Fibroblast of lung (primary cell): ENCODE data around the gene KRTAP4-2. TPM values are rescaled to one million over a fixed set of nuclear protein-coding genes. Genes with fewer than 3 reads are reported as not detected.
"Not testable (repeated sequence)": the region's sequence is repeated elsewhere in the genome, so short reads cannot be mapped to it uniquely, and the experiment has no call there.

ENCODE experiments used
- DNase-seq, 2 donors: peaks; one replicate each; pipeline versions ENCODE4 v3.0.0 to v3.0.0-alpha.2; 2010; ENCODE audit warnings: low read depth in 2 of 2
- H2AFZ ChIP-seq: 2 replicates; pipeline ENCODE4 v1.5.1; 2012; ENCODE audit warnings: low read length, control low read depth, inconsistent platforms
- H3K27ac ChIP-seq: 2 replicates; pipeline ENCODE4 v1.5.1; 2011; ENCODE audit warnings: low read length, control low read depth; ENCODE audit not compliant: insufficient read depth
- H3K27me3 ChIP-seq: 2 replicates; pipeline ENCODE4 v1.5.1; 2011; ENCODE audit warnings: mild to moderate bottlenecking, low read length; ENCODE audit not compliant: control insufficient read depth, insufficient read depth
- H3K36me3 ChIP-seq: 2 replicates; pipeline ENCODE4 v1.5.1; 2011; ENCODE audit warnings: low read length; ENCODE audit not compliant: control insufficient read depth, insufficient read depth
- H3K4me1 ChIP-seq: 2 replicates; pipeline ENCODE4 v1.5.1; 2011; ENCODE audit warnings: low read length; ENCODE audit not compliant: control insufficient read depth, insufficient read depth; ENCODE audit errors: extremely low read depth
- H3K4me2 ChIP-seq: 2 replicates; pipeline ENCODE4 v1.5.1; 2011; ENCODE audit warnings: low read length, control low read depth; ENCODE audit not compliant: insufficient read depth; ENCODE audit errors: extremely low read depth
- H3K4me3 ChIP-seq, 4 experiments: fragments of 200-600 bp in 1 of 4; sonication (generic) in 1 of 4; replicated peaks in 1 of 4; 2 replicates each; pipeline ENCODE4 v1.5.1; 2011 to 2016; ENCODE audit warnings: low read length in 4 of 4, low read depth in 3 of 4, mild to moderate bottlenecking in 3 of 4, control low read depth in 2 of 4, inconsistent platforms in 1 of 4, mixed read lengths in 1 of 4; ENCODE audit not compliant: insufficient read depth in 1 of 4; ENCODE audit errors: control extremely low read depth in 1 of 4
- H3K79me2 ChIP-seq: 2 replicates; pipeline ENCODE4 v1.5.1; 2012; ENCODE audit warnings: mild to moderate bottlenecking, low read length, inconsistent platforms; ENCODE audit not compliant: control insufficient read depth, insufficient read depth
- H3K9ac ChIP-seq: 2 replicates; pipeline ENCODE4 v1.5.1; 2011; ENCODE audit warnings: mild to moderate bottlenecking, low read length, control low read depth; ENCODE audit not compliant: insufficient read depth
- H3K9me3 ChIP-seq: 2 replicates; pipeline ENCODE4 v1.5.1; 2012; ENCODE audit warnings: low read depth, low read length; ENCODE audit not compliant: control insufficient read depth, insufficient read depth
- H4K20me1 ChIP-seq: 2 replicates; pipeline ENCODE4 v1.5.1; 2011; ENCODE audit warnings: low read length; ENCODE audit not compliant: control insufficient read depth, insufficient read depth; ENCODE audit errors: extremely low read depth
- EZH2 ChIP-seq: IDR thresholded peaks from 2 replicates; pipeline ENCODE4 v1.5.1; 2012; ENCODE audit warnings: low read length, control low read depth, mild to moderate bottlenecking; ENCODE audit errors: missing control alignments
- polyA plus RNA-seq, 2 donors: library from polyadenylated mRNA; depleted of rRNA in 1 of 2; stranded (reverse) in 1 of 2; unstranded in 1 of 2; fragments of >200 nt; gene quantifications; 2 replicates each; pipeline ENCODE4 v1.2.1, GENCODE V29; 2011 to 2012; ENCODE audit warnings: missing spikeins in 1 of 2
- total RNA-seq: library from RNA; depleted of rRNA; stranded (reverse); fragments of >200 nt; gene quantifications from 2 replicates; pipeline ENCODE4 v1.2.1, GENCODE V29; 2014
- TF ChIP-seq, protein P1 (sequence below), 2 donors: IDR thresholded peaks in 1 of 2; conservative IDR thresholded peaks in 1 of 2; 1 replicate in 1 of 2; 2 replicates in 1 of 2; pipeline ENCODE4 v1.5.1; 2011 to 2012; ENCODE audit warnings: low read length in 2 of 2, control low read depth in 1 of 2, inconsistent platforms in 1 of 2, low read depth in 1 of 2, mild to moderate bottlenecking in 1 of 2

The KRTAP4-2 gene
- total and polyA plus RNA-seq, 2 donors (not counting 1 experiment from before 2014, with no cell fraction given) = not detected

DNA sequence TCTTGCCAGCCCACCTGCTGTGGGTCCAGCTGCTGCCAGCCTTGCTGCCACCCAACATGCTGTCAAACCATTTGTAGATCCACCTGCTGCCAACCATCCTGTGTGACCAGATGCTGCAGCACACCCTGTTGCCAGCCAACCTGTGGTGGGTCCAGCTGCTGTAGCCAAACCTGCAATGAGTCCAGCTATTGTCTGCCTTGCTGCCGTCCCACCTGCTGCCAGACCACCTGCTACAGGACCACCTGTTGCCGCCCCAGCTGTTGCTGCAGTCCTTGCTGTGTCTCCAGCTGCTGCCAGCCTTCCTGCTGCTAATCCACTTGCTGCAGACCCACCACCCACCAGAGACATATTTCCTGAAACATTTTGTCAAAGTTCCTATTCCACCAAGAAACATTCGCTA is 12.3 kb upstream of the KRTAP4-2 start:
- H3K9me3 ChIP-seq = no peaks in the 10 kb centered on the region
- no peak overlapping the region for H3K27ac ChIP-seq
- no peaks in the 10 kb centered on the region for H4K20me1 ChIP-seq
- H2AFZ ChIP-seq = no peak overlapping the region
- H3K4me1 ChIP-seq = no peaks in the 10 kb centered on the region
- no peak overlapping the region for H3K4me3 ChIP-seq
- H3K36me3 ChIP-seq = no peaks in the 10 kb centered on the region
- H3K9ac ChIP-seq = no peak overlapping the region
- no peaks in the 10 kb centered on the region for H3K79me2 ChIP-seq
- H3K4me2 ChIP-seq = no peak overlapping the region
- TF ChIP-seq, protein P1, sequence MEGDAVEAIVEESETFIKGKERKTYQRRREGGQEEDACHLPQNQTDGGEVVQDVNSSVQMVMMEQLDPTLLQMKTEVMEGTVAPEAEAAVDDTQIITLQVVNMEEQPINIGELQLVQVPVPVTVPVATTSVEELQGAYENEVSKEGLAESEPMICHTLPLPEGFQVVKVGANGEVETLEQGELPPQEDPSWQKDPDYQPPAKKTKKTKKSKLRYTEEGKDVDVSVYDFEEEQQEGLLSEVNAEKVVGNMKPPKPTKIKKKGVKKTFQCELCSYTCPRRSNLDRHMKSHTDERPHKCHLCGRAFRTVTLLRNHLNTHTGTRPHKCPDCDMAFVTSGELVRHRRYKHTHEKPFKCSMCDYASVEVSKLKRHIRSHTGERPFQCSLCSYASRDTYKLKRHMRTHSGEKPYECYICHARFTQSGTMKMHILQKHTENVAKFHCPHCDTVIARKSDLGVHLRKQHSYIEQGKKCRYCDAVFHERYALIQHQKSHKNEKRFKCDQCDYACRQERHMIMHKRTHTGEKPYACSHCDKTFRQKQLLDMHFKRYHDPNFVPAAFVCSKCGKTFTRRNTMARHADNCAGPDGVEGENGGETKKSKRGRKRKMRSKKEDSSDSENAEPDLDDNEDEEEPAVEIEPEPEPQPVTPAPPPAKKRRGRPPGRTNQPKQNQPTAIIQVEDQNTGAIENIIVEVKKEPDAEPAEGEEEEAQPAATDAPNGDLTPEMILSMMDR (conservative IDR thresholded peaks at IDR 0.05 in 1 of 2, IDR thresholded peaks at IDR 0.05 in 1 of 2; ENCODE audit: low read depth in 1 of 2, low read length in 2 of 2) = no peak
- no peak for TF ChIP-seq EZH2
- DNase-seq = no peak
- peaks cover 6% of the 10 kb centered on the region for H3K27me3 ChIP-seq

DNA sequence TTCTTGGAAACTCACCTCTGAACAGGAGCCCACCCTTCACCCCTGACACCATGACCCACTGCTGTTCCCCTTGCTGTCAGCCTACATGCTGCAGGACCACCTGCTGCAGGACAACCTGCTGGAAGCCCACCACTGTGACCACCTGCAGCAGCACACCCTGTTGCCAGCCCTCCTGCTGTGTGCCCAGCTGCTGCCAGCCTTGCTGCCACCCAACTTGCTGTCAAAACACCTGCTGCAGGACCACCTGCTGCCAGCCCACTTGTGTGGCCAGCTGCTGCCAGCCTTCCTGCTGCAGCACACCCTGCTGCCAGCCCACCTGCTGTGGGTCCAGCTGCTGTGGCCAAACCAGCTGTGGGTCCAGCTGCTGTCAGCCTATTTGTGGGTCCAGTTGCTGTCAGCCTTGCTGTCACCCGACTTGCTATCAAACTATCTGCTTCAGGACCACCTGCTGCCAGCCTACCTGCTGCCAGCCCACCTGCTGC is 11.9 kb upstream of the KRTAP4-2 start, which contains the start of gene KRTAP9-1:
Gene KRTAP9-1, plus strand, starts transcription at position 51 of the 482 bp plus-strand sequence. Its CDS starts 0 bp downstream, at position 51.
- H3K9me3 ChIP-seq = not testable (repeated sequence)

DNA sequence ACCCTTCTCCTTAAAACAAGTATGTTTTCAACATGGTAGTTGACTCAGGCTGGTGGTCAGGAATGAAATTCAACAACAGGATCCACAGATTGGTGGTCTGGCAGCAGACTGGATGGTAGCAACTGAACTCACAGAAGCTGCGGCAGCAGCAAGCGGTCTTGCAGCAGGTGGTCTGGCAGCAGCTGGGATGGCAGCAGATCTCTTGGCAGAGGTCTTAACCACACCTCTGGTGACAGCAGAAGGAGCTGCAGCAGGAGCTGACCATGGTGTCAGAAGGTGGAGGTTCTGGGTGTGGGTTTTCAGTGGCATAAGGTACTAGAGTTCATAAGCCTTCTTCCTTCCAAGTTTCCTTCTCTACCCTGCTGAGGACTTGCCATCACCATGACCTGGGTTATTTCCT is 8.9 kb upstream of the KRTAP4-2 start:
- no peak for TF ChIP-seq EZH2
- TF ChIP-seq, protein P1 (conservative IDR thresholded peaks at IDR 0.05 in 1 of 2, IDR thresholded peaks at IDR 0.05 in 1 of 2; ENCODE audit: low read depth in 1 of 2, low read length in 2 of 2) = no peak
- Histone ChIP-seq H4K20me1 (no peaks in the 10 kb centered on the region), H3K4me3 (no peak overlapping the region), H3K4me1 (no peaks in the 10 kb centered on the region), H3K9ac (no peak overlapping the region), H3K9me3 (no peaks in the 10 kb centered on the region), H3K27ac (no peak overlapping the region), H2AFZ (no peak overlapping the region), H3K36me3 (no peaks in the 10 kb centered on the region), H3K4me2 (no peak overlapping the region), H3K79me2 (no peaks in the 10 kb centered on the region), H3K27me3 (peaks cover 6% of the 10 kb centered on the region)
- no peak for DNase-seq

More for the DNA sequence above, 11.9 kb upstream of the KRTAP4-2 start, which contains the start of gene KRTAP9-1:
- H3K4me1 ChIP-seq, H4K20me1 ChIP-seq, H3K9ac ChIP-seq, H3K4me2 ChIP-seq, H3K79me2 ChIP-seq, H3K4me3 ChIP-seq, H3K36me3 ChIP-seq, H3K27me3 ChIP-seq, H2AFZ ChIP-seq, H3K27ac ChIP-seq, DNase-seq: not testable (repeated sequence)
